Right ventricle myocardium superior (tissue), 1 donor: ENCODE results near the gene DDX11. TPM values are rescaled to one million over a fixed set of nuclear protein-coding genes. Genes with fewer than 3 reads are reported as not detected.
"Not testable (repeated sequence)": the region's sequence is repeated elsewhere in the genome, so short reads cannot be mapped to it uniquely, and the experiment has no call there.

Source experiments
- ATAC-seq: fragments of 200-7000 bp; cut with Tn5 transposase; one replicate; pipeline ENCODE4 v1.9.1; 2020; ENCODE audit warnings: mild to moderate bottlenecking; ENCODE audit not compliant: poor library complexity
- DNase-seq: peaks from one replicate; pipeline ENCODE4 v3.0.0-alpha.2; 2020
- intact Hi-C: fragments of 100-400 bp; cut with DNase I; formaldehyde crosslinking; loops from one replicate; pipeline ENCODE4 v1.11.2; 2022
- total RNA-seq: library from RNA; stranded (reverse); fragmentation: NEBNext Ultra II Directional; extraction: Animal tissue kit (Norgen Biotek cat#: 25700); gene quantifications from one replicate; pipeline ENCODE4 v1.2.1, GENCODE V29; 2021
- donor health status: DM: no; HTN: yes; CAD: no; lungs with severe emphysema.

Gene DDX11
- total RNA-seq, 1 donor from 2014 or later: 3.6 TPM

DNA sequence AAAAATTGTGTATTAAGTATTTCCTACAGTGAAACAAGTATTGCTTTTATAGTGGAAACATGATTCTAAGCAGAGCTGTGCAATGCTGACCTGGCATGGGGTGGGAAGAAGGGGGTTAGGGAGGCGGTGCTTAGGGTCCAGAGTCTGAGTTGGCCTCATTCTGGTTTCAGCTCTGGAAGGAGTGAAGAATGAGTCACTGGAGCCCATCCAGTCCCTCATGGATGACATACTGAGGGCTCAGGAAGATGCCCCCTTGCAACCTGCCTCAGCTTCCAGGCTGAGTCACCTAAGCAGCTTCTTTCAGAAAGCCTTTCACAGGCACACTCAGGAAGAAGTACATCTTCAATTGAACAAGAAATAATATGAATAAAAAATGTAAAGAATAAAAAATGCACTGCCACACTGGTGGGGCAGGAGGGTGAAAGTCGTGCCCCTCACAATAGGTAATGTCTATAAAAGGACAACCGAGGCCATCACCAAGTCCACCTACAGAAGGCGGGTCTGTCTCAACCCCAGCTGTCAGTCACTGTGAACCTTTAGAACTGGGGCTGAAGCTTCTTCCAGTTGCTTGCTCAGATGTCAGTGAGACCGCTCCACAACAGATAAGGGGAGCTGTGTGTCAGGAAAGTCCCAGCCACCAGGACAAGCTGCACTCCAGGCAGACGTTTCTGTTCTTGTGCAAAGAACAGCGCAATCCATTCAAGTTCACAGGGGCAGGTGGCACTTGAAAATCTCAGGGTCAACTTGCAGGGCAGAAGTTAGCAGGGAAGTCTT, 20.8 kb upstream of the DDX11 start:
- ATAC-seq: peak; percentile 79
- DNase-seq: not testable (repeated sequence)
- intact Hi-C loops: loop anchor here (10.0 kb wide), 1 partner anchor 198 kb away; no protein-coding TSS in a partner anchor

DNA sequence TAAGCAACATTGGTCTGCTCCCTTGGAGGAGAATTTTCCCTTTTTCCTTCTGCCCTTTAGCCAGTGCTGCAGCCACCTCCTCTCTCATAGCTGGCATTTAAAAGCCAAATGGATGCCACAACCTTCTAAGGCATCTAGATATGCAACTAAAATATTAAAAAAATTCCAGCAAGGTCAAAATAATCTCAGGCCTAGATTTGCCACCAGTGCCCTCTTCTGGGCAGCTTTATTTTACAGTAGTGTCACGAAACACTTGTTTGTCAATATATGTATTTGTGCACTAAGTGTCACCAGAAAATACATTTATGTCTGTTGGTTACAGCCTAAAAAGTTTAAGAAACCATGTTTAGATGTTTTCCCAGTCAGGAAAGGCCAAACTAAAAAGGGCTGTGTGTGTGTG, 19.7 kb upstream of the DDX11 start:
- ATAC-seq: peak; percentile 68
- intact Hi-C loops: loop anchor here (10.0 kb wide), 1 partner anchor 199 kb away; no protein-coding TSS in a partner anchor
- DNase-seq: not testable (repeated sequence)

DNA sequence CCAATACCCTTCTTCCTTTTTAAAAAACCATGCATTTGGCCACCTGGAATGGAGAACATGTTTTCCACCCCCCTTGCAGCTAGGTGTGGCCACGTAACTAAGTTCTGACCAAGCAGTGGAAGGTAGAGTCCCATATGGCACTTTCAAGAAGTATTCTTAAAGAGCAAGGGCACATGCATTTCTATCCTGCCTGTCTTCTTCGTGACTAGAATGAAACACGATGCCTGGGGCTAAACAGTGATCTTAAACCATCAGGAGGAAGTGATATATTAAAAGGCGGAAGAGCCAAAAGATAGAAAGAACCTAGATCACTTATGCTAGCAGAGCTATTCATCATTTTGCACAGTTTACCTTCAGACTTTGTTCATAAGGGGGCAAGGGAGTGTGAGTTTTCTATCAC, 16.0 kb upstream of the DDX11 start:
- no peak for DNase-seq
- ATAC-seq: no peak
- intact Hi-C loops: loop anchor here (10.0 kb wide), 1 partner anchor 203 kb away; no protein-coding TSS in a partner anchor

DNA sequence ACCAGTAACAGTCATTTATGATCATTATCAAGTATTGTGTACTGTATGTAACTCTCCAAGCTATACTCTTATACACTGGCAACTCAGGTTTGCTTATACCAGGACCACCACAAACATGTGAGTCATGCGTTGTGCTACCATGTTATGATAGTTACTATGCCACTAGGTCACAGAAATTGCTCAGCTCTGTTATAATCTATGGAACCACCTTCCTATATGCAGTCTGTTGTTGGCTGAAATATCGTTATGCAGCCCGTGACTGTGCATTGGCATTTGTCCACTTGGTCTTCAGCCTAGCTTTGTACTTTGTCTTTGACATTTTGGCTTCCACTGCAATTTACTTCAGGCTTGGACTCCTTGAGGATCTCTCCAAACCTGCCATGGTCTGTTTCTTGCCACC, 7.5 kb upstream of the DDX11 start:
- ATAC-seq, DNase-seq, intact Hi-C loops: not testable (repeated sequence)

DNA sequence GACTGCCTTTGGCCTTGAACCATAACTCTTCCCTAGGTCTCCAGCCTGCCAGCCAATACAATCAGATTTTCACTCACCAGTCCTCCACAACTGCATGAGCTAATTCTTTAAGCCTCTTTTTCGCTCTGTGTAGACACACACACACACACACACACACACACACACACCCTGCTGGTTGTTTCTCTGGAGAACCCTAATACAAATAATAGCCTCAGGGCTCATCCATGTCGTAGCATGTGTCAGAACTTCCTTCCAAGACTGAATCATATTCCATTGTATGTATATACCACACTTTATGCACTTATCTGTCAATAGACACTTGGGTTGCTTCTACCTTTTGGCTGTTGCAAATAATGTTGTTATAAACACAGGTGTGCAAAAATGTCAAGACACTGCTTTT, 6.0 kb upstream of the DDX11 start:
- intact Hi-C loops, DNase-seq, ATAC-seq: not testable (repeated sequence)

DNA sequence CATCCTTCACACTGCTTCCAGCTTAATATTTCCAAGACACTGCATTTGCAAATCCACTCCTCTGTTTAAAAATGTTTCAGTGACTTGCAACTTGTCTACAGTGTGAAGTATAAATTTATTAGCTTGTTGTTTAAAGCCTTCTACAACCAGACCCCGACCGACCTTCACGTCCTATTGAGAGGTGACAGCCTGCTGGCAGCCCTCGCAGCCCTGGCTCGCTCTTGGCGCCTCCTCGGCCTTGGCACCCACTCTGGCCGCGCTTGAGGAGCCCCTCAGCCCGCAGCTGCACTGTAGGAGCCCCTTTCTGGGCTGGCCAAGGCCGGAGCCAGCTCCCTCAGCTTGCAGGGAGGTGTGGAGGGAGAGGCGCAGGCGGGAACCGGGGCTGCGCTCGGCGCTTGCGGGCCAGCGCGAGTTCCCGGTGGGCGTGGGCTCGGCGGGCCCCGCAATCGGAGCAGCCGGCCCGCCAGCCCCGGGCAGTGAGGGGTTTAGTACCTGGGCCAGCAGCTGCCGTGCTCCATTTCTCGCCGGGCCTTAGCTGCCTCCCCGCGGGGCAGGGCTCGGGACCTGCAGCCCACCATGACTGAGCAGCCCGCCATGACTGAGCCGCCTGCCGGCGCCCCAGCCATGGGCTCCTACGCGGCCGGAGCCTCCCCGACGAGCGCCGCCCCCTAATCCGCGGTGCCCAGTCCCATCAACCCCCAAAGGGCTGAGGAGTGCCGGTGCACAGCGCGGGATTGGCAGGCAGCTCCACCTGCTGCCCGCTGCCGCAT, 2.5 kb upstream of the DDX11 start:
- ATAC-seq, DNase-seq, intact Hi-C loops: not testable (repeated sequence)

DNA sequence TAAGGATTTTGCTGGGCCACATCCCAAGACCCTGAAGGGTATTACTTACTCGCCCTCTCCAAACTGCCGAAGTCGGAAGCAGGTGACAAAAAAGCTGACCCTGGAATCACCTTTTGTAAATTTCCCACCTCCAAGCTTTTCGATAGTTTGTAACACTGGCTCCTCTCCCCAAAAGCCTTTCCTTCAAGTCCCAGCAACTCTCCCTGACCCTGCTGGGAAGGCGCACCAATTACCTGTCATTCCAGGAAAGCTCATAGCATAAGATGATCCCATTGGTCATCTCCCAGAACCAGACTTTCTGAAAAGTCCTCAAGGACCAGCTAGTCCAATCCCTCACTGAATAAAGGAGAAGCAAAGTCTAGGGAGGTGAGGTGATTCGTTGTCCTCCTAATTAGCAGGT, 698 bp upstream of the DDX11 start:
- ATAC-seq, intact Hi-C loops, DNase-seq: not testable (repeated sequence)

DNA sequence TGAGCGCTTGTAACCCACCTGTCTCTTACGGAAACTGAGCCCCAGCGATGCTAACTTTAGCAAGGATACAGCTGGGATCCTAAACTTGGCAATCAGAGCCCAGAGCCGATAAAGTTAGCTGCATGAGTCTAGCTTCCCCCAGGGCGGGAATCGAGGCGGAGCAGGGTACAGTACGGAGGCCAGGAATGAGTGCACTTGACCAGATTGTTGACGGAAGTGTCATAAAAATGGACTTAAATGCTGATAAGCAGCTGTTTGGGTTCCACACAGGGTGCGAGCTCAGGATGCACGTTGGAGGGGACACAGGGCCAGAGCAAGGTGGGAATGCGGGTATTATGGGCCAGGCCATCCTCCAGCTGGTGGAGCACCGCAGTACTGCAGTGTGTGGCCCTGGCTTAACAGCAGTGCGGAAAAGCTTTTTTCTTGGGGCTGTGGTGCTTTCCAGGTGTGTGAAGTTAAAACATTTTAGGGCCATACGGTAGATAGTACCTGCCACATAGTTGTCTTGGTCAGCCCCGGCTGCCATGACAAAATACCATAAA, 744 bp downstream of the DDX11 start:
- DNase-seq, intact Hi-C loops: not testable (repeated sequence)
- peak; percentile 33 for ATAC-seq

DNA sequence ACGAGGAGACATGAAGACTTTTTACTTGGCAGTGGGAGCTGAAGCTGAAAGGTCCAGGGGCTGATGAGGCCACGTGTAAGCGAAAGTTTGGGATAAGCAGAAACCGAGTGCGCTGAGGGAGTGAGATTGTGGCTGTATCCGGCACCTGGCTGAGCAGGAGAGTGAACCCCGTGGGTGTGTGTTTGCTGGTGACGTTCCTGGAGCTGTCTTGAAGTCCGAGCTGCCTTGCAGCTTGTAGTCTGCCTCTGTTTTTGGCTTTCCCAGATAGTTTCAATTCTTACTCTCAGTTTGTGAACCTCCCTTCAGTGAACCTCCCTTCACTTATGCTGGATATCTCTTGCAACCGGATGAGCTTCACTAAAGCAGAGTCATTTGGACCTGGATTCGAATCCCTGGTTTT, 2.5 kb downstream of the DDX11 start:
- DNase-seq, intact Hi-C loops, ATAC-seq: not testable (repeated sequence)

DNA sequence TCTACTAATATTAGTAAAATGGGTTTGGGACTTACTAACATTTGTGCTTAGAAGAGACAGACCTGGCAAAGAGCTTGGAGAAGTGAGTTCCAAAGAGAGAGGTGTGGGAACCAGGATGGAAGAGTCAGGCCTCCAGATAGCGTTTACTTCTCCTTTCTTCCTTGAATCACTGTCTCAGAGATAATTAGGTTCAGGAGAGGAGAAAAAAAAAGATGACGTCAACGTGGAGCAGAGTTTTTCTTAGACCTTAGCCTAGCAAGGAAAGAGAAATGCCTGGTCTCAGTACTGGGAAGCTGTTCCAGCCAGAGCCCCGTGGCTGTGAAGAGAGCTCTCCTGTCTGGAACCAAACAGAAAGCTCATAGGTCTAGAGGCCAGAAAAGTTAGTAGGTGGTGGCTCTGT, 3.4 kb downstream of the DDX11 start:
- ATAC-seq, intact Hi-C loops, DNase-seq: not testable (repeated sequence)

DNA sequence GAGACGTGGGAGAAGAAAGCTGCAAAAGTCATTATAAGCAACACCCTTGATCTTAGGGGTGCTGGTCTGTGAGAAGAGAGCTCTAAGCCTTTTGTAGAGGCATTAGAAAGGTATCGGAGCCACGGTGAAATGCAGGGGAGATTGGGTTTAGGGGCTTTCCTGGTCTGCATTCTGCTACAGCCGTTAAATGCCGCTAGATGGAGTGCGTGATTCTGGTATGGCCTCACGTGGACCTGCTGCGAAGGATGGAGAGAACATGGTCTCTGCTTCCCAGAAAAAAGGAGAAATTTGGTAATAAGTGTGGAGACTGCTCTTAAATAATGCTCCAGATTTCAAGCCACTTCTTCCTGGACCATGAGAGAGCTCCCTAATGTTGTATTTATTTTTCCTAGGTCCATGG, 4.3 kb downstream of the DDX11 start:
- intact Hi-C loops, DNase-seq, ATAC-seq: not testable (repeated sequence)

DNA sequence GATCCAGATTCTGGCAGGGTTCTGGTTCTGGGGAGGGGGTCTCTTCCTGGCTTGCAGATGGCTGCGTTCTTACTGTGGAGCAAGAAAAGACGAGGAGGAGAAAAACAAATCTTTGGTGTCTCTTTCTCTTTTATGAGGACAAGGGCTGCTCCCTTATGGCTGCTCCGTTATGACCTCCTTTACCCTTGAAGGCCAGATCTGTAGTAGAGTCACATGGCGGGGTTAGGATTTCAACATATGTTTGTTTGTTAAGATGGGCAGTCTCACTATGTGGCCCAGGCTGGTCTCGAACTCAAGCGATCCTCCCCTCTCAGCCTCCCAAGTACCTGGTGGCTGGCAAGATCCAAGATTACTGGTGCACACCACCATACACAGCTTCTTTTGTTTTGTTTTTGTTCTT, 5.8 kb downstream of the DDX11 start:
- ATAC-seq, DNase-seq, intact Hi-C loops: not testable (repeated sequence)

DNA sequence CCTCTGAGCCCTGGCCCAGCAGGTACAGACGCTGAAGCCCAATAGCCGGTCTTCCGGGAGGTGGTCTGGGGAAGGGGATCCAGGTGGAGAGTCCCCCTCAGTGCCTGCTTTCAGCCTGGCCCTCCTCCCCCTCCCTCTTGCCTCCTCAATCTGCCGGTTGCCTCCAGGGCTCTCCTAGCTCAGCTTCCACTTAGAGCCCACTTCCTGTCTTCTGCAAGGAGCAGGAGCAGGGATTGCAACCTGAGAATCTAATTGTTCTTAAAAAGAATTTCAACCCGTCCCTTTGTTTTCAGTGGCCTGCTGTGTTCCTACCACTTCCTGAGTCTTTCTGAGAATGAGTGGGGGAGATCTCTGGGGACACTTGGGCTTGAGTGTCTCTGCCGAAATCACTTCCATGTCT, 6.6 kb downstream of the DDX11 start:
- ATAC-seq, DNase-seq, intact Hi-C loops: not testable (repeated sequence)

DNA sequence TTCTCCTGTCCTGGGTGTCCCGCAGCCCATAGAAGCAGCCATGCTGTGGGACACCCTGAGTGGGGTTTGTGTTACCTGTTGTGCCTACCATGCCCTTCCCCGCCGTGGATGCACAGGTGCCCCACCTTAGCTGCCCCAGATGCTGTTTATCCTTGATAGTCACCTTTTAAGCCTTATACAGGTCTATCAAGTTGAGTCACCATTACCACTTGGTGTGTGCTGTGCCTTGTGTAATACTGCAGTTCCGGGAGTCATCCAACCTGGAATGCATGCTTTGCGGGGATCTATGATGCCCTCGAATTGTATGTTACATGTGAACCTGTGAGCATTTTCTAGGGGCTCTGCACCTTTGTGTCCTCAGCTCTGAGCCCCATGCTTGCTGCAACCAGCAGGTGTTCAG, 7.6 kb downstream of the DDX11 start:
- ATAC-seq, intact Hi-C loops, DNase-seq: not testable (repeated sequence)

DNA sequence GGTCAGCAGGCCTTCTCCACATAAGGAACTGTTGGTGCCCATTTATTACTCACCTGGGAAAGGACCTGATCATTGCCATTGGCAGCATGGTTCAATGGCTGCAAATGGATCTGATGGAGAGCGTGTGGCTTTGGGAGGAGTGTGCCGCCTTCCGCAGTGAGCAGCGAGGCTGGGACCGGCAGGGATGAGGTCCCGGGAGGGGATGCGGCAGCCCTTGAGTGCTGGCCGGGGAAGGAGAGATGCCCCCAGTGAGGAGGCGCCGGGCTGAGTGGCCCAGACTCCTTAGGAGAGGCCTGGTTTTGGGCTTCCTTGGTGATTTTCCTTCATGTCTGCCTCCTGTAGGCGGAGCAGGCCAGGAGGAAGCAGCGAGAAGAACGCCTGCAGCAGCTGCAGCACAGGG, 10.6 kb downstream of the DDX11 start:
- ATAC-seq: not testable (repeated sequence)

DNA sequence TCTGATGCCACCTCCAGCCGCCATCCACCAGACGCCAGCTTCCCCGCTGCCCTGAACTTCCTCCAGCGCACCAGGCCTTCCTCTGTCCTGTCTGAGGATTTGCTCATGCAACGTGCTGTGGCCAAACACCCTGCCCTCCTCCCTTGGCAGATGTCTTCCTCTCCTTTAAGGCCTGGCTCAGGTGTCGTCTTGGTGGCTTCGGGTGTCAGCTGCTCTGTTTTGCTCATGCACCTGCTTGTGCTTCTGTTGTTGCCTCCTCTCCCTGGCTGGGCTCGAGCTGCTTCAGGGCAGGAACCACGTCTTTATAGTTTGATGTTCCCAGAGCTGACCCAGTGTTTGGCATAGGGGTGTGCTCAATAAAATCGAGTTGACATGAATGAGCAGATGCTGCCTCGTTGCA, 12.4 kb downstream of the DDX11 start:
- intact Hi-C loops, ATAC-seq, DNase-seq: not testable (repeated sequence)

More for the DNA sequence above, 10.6 kb downstream of the DDX11 start:
- intact Hi-C loops, DNase-seq: not testable (repeated sequence)

DNA sequence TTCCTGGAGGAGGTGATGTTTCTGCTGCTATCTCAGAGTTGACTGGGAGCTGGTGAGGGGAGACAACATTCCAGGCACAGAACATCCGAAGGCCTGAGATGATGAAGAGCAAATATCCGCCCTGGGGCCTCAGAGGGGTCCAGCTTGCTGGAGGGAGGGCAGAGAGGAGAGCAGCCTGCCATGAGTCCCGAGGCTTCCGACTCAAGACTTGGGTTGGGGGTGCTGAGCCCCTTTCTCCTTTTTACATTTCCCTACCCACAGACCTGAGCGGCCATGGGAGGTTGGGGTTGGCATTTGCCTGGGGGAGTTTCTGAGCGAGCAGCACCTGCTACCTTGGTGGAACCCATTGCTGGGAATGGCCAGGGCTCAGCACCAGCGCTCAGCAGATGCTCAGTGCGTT, 13.8 kb downstream of the DDX11 start:
- ATAC-seq, intact Hi-C loops, DNase-seq: not testable (repeated sequence)

DNA sequence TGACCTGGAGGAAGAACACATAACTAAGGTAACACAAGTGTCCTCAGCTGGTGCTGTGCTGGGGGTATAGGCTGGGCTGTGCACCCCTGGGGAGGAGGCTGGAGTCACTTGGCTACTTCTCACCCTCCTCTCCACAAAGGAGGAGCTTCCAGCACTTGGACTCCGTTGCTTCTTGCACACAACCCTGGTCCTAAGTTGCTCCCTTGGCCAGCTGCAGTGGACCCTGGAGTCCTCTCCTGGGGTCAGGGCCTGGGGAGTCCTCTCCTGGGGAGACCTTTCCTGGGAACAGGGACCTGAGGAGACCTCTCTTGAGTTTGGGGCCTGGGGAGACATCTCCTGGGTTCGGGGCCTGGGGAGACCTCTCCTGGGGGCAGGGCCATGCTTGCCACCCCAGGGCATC, 14.3 kb downstream of the DDX11 start:
- DNase-seq, ATAC-seq, intact Hi-C loops: not testable (repeated sequence)

DNA sequence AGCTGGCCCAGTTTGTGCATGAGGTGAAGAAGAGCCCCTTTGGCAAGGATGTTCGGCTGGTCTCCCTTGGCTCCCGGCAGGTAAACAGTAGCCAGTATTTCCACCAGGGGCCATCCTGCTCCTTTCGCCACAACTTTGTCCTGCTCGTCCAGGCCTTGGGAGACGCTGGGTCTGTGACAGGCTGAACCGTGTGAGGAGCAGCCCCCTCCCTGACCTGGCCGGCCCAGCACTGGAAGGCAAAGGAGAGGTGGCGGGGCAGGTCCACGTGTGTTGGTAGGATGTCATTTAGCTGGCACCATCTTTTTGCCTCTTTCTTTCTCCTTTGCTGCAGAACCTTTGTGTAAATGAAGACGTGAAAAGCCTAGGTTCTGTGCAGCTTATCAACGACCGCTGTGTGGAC, 15.4 kb downstream of the DDX11 start:
- intact Hi-C loops: no loop called here
- ATAC-seq (no peak), DNase-seq (no peak)
